ENCODE measurements around the gene CORO6. TPM values are rescaled to one million over a fixed set of nuclear protein-coding genes. Genes with fewer than 3 reads are reported as not detected.

The CORO6 gene
- total RNA-seq, 5 donors from 2014 or later (not counting 1 experiment from before 2014, with no cell fraction given) = 2.4 to 4.1 (median 3.6) TPM

- Histone ChIP-seq H3K27ac (ENCODE audit: low read length) (no peak overlapping the region), H3K4me3 (ENCODE audit: control insufficient read depth in 1 of 2, extremely low read depth in 1 of 2, low read length in 1 of 2) (no peak overlapping the region), H3K9me3 (no peaks in the 10 kb centered on the region), H3K27me3 (replicated peaks in 1 of 2; ENCODE audit: control insufficient read depth in 2 of 2, extremely low read depth in 1 of 2, insufficient read depth in 2 of 2, low read length in 1 of 2) (no peaks in the 10 kb centered on the region), H3K4me1 (ENCODE audit: control insufficient read depth in 1 of 2, extremely low read depth in 1 of 2, insufficient read depth in 2 of 2, low read length in 2 of 2) (no peaks in the 10 kb centered on the region), H3K36me3 (ENCODE audit: control insufficient read depth in 2 of 2, extremely low read depth in 1 of 2, insufficient read depth in 1 of 2, low read length in 1 of 2) (peaks cover 3 to 35% of the 10 kb centered on the region in 2 donors)
- 100% methylated on average over 1 of the region's 2 CpGs for WGBS (ENCODE audit: insufficient coverage)
- Mint-ChIP-seq H3K4me1 (peaks cover 9 to 26% (median 26%) of the 10 kb centered on the region in 3 donors), H3K4me3 (no peak overlapping the region), H3K27ac (peak overlapping the region; percentile 81 to 85), H3K27me3 (no peaks in the 10 kb centered on the region), H3K36me3 (peaks cover 22% of the 10 kb centered on the region), H3K9me3 (no peaks in the 10 kb centered on the region)
- ATAC-seq (replicated peaks in 1 of 4) (no peak), DNase-seq (no peak)
- ChIA-PET CTCF (interaction anchor here (0.6 to 2.5 kb wide), 6 partner anchors 29 to 527 kb away, joined by 3 to 7 read pairs (median 4); no protein-coding TSS in a partner anchor), POLR2A (interaction anchor here in 1 of 2 donors (0.7 kb wide), 1 partner anchor 358 kb away, joined by 3 read pairs; no protein-coding TSS in a partner anchor)
Measured at GRCh38 chr17:29642171-29642611, 19.5 kb upstream of the CORO6 start.

- CTCF ChIA-PET = interaction anchor here (0.6 to 2.7 kb wide), 6 partner anchors 96 to 902 kb away, joined by 3 to 32 read pairs (median 4); partner anchors contain the start of gene SSH2 (in 1 of the 2)
- Mint-ChIP-seq H3K9me3 (no peaks in the 10 kb centered on the region), H3K27ac (peak overlapping the region; percentile 65 to 80), H3K4me3 (no peak overlapping the region), H3K27me3 (no peaks in the 10 kb centered on the region), H3K4me1 (peaks cover 9 to 26% (median 26%) of the 10 kb centered on the region in 3 donors), H3K36me3 (peaks cover 28% of the 10 kb centered on the region)
- no peak for DNase-seq
- Histone ChIP-seq H3K9me3 (no peaks in the 10 kb centered on the region), H3K4me1 (ENCODE audit: control insufficient read depth in 1 of 2, extremely low read depth in 1 of 2, insufficient read depth in 2 of 2, low read length in 2 of 2) (no peaks in the 10 kb centered on the region), H3K27me3 (replicated peaks in 1 of 2; ENCODE audit: control insufficient read depth in 2 of 2, extremely low read depth in 1 of 2, insufficient read depth in 2 of 2, low read length in 1 of 2) (no peaks in the 10 kb centered on the region), H3K36me3 (ENCODE audit: control insufficient read depth in 2 of 2, extremely low read depth in 1 of 2, insufficient read depth in 1 of 2, low read length in 1 of 2) (peaks cover 3 to 35% of the 10 kb centered on the region in 2 donors), H3K27ac (ENCODE audit: low read length) (no peak overlapping the region), H3K4me3 (ENCODE audit: control insufficient read depth in 1 of 2, extremely low read depth in 1 of 2, low read length in 1 of 2) (no peak overlapping the region)
- ATAC-seq (replicated peaks in 1 of 4) = no peak
- POLR2A ChIA-PET = interaction anchor here in 1 of 2 donors (0.6 kb wide), 1 partner anchor 71 kb away, joined by 4 read pairs; no protein-coding TSS in a partner anchor
- 100% methylated on average over 1 of the region's 7 CpGs for WGBS (ENCODE audit: insufficient coverage)
Measured at GRCh38 chr17:29640981-29641642, 18.4 kb upstream of the CORO6 start.

- peaks cover 30% of the 10 kb centered on the region for H3K36me3 Mint-ChIP-seq
- H3K9me3 ChIP-seq = no peaks in the 10 kb centered on the region
- DNase-seq = no peak
- H3K4me1 ChIP-seq (ENCODE audit: control insufficient read depth in 1 of 2, extremely low read depth in 1 of 2, insufficient read depth in 2 of 2, low read length in 2 of 2) = no peaks in the 10 kb centered on the region
- H3K27me3 ChIP-seq (replicated peaks in 1 of 2; ENCODE audit: control insufficient read depth in 2 of 2, extremely low read depth in 1 of 2, insufficient read depth in 2 of 2, low read length in 1 of 2) = no peaks in the 10 kb centered on the region
- no peak overlapping the region for H3K4me3 ChIP-seq (ENCODE audit: control insufficient read depth in 1 of 2, extremely low read depth in 1 of 2, low read length in 1 of 2)
- 89% methylated on average over 1 of the region's 2 CpGs for WGBS (ENCODE audit: insufficient coverage)
- H3K27ac Mint-ChIP-seq = peak overlapping the region; percentile 65 to 80
- H3K27me3 Mint-ChIP-seq = no peaks in the 10 kb centered on the region
- H3K27ac ChIP-seq (ENCODE audit: low read length) = no peak overlapping the region
- no peaks in the 10 kb centered on the region for H3K9me3 Mint-ChIP-seq
- no peak overlapping the region for H3K4me3 Mint-ChIP-seq
- peaks cover 9 to 26% (median 26%) of the 10 kb centered on the region in 3 donors for H3K4me1 Mint-ChIP-seq
- ChIA-PET POLR2A (interaction anchor here in 1 of 2 donors (0.7 kb wide), 1 partner anchor 227 kb away, joined by 4 read pairs; no protein-coding TSS in a partner anchor), CTCF (interaction anchor here in 1 of 2 donors (0.6 to 2.7 kb wide), 4 partner anchors 27 to 291 kb away, joined by 3 to 32 read pairs (median 4); partner anchors contain the start of gene SSH2)
- ATAC-seq (replicated peaks in 1 of 4) = no peak
- peaks cover 3 to 37% of the 10 kb centered on the region in 2 donors for H3K36me3 ChIP-seq (ENCODE audit: control insufficient read depth in 2 of 2, extremely low read depth in 1 of 2, insufficient read depth in 1 of 2, low read length in 1 of 2)
Measured at GRCh38 chr17:29640413-29640812, 17.7 kb upstream of the CORO6 start.

- Histone ChIP-seq H3K4me3 (ENCODE audit: control insufficient read depth in 1 of 2, extremely low read depth in 1 of 2, low read length in 1 of 2) (no peak overlapping the region), H3K27me3 (replicated peaks in 1 of 2; ENCODE audit: control insufficient read depth in 2 of 2, extremely low read depth in 1 of 2, insufficient read depth in 2 of 2, low read length in 1 of 2) (no peaks in the 10 kb centered on the region), H3K27ac (ENCODE audit: low read length) (no peak overlapping the region), H3K4me1 (ENCODE audit: control insufficient read depth in 1 of 2, extremely low read depth in 1 of 2, insufficient read depth in 2 of 2, low read length in 2 of 2) (peaks cover 0 to 5% of the 10 kb centered on the region in 2 experiments), H3K9me3 (no peaks in the 10 kb centered on the region), H3K36me3 (ENCODE audit: control insufficient read depth in 2 of 2, extremely low read depth in 1 of 2, insufficient read depth in 1 of 2, low read length in 1 of 2) (peaks cover 20 to 67% of the 10 kb centered on the region in 2 donors)
- Mint-ChIP-seq H3K36me3 (peaks cover 36% of the 10 kb centered on the region), H3K27me3 (no peaks in the 10 kb centered on the region), H3K9me3 (no peaks in the 10 kb centered on the region), H3K4me1 (peaks cover 8 to 13% (median 13%) of the 10 kb centered on the region in 3 donors), H3K4me3 (no peak overlapping the region), H3K27ac (peak overlapping the region in 1 of 2 donors; percentile 62)
- ATAC-seq (replicated peaks in 1 of 4) (no peak), DNase-seq (no peak)
- 70% methylated on average over 2 of the region's 3 CpGs for WGBS (ENCODE audit: insufficient coverage)
- ChIA-PET CTCF (no interaction called here), POLR2A (no interaction called here)
Measured at GRCh38 chr17:29633886-29634285, 11.2 kb upstream of the CORO6 start.

- Histone ChIP-seq H3K4me1 (ENCODE audit: control insufficient read depth in 1 of 2, extremely low read depth in 1 of 2, insufficient read depth in 2 of 2, low read length in 2 of 2) (peaks cover 0 to 5% of the 10 kb centered on the region in 2 experiments), H3K36me3 (ENCODE audit: control insufficient read depth in 2 of 2, extremely low read depth in 1 of 2, insufficient read depth in 1 of 2, low read length in 1 of 2) (peaks cover 20 to 65% of the 10 kb centered on the region in 2 donors), H3K27me3 (replicated peaks in 1 of 2; ENCODE audit: control insufficient read depth in 2 of 2, extremely low read depth in 1 of 2, insufficient read depth in 2 of 2, low read length in 1 of 2) (no peaks in the 10 kb centered on the region), H3K9me3 (no peaks in the 10 kb centered on the region), H3K4me3 (ENCODE audit: control insufficient read depth in 1 of 2, extremely low read depth in 1 of 2, low read length in 1 of 2) (no peak overlapping the region), H3K27ac (ENCODE audit: low read length) (no peak overlapping the region)
- no peak for DNase-seq
- Mint-ChIP-seq H3K4me1 (peaks cover 19 to 28% (median 28%) of the 10 kb centered on the region in 3 donors), H3K4me3 (no peak overlapping the region), H3K27ac (peak overlapping the region in 1 of 2 donors; percentile 59), H3K9me3 (no peaks in the 10 kb centered on the region), H3K27me3 (no peaks in the 10 kb centered on the region), H3K36me3 (peaks cover 25% of the 10 kb centered on the region)
- ChIA-PET CTCF (no interaction called here), POLR2A (no interaction called here)
- no peak for ATAC-seq (replicated peaks in 1 of 4)
- WGBS (ENCODE audit: insufficient coverage) = 100% methylated on average over 4 of the region's 6 CpGs
Measured at GRCh38 chr17:29630630-29631193, 8.0 kb upstream of the CORO6 start.

- POLR2A ChIA-PET = interaction anchor here in 1 of 2 donors (0.6 kb wide), 1 partner anchor 818 kb away, joined by 3 read pairs; no protein-coding TSS in a partner anchor
- no peaks in the 10 kb centered on the region for H3K27me3 Mint-ChIP-seq
- WGBS (ENCODE audit: insufficient coverage) = 90% methylated on average over 2 of the region's 2 CpGs
- no peaks in the 10 kb centered on the region for H3K27me3 ChIP-seq (replicated peaks in 1 of 2; ENCODE audit: control insufficient read depth in 2 of 2, extremely low read depth in 1 of 2, insufficient read depth in 2 of 2, low read length in 1 of 2)
- H3K9me3 Mint-ChIP-seq = no peaks in the 10 kb centered on the region
- H3K36me3 Mint-ChIP-seq = peaks cover 22% of the 10 kb centered on the region
- CTCF ChIA-PET = no interaction called here
- no peak overlapping the region for H3K4me3 Mint-ChIP-seq
- no peak overlapping the region for H3K4me3 ChIP-seq (ENCODE audit: control insufficient read depth in 1 of 2, extremely low read depth in 1 of 2, low read length in 1 of 2)
- H3K9me3 ChIP-seq = no peaks in the 10 kb centered on the region
- ATAC-seq (replicated peaks in 1 of 4) (no peak), DNase-seq (no peak)
- peak overlapping the region; percentile 43 to 77 for H3K27ac Mint-ChIP-seq
- H3K36me3 ChIP-seq (ENCODE audit: control insufficient read depth in 2 of 2, extremely low read depth in 1 of 2, insufficient read depth in 1 of 2, low read length in 1 of 2) = peaks cover 20 to 59% of the 10 kb centered on the region in 2 donors
- H3K27ac ChIP-seq (ENCODE audit: low read length) = no peak overlapping the region
- peaks cover 28 to 35% (median 31%) of the 10 kb centered on the region in 3 donors for H3K4me1 Mint-ChIP-seq
- H3K4me1 ChIP-seq (ENCODE audit: control insufficient read depth in 1 of 2, extremely low read depth in 1 of 2, insufficient read depth in 2 of 2, low read length in 2 of 2) = peaks cover 0 to 5% of the 10 kb centered on the region in 2 experiments
Measured at GRCh38 chr17:29629839-29630238, 7.1 kb upstream of the CORO6 start.

Data from T-cell (primary cell).